Measurements from ENCODE around the gene PIEZO1.

- TF ChIP-seq POLR2A (IDR thresholded peaks at IDR 0.05): no peak
- TF ChIP-seq CTCF (IDR thresholded peaks at IDR 0.05): no peak
- TF ChIP-seq POLR2AphosphoS5 (IDR thresholded peaks at IDR 0.05): no peak
Observed at GRCh38 chr16:88798073-88798472, 13.1 kb upstream of the PIEZO1 start.
